Breast epithelium (tissue), 4 donors: ENCODE measurements around the gene FAM174B. TPM values are rescaled to one million over a fixed set of nuclear protein-coding genes. Genes with fewer than 3 reads are reported as not detected.

ENCODE experiments used
- DNase-seq, 2 donors: peaks; one replicate each; pipeline ENCODE4 v3.0.0-alpha.2; 2019; ENCODE audit warnings: low spot score in 2 of 2
- H3K27ac ChIP-seq, 2 donors: fragments of 200-600 bp; sonication (generic) in 1 of 2; one replicate each; pipeline ENCODE4 v1.5.1; 2016 to 2019; ENCODE audit warnings: mild to moderate bottlenecking in 1 of 2
- H3K27me3 ChIP-seq, 2 donors: fragments of 200-600 bp; sonication (generic) in 1 of 2; one replicate each; pipeline versions ENCODE4 v1.5.1 to v1.6.0; 2017 to 2019; ENCODE audit warnings: control low read depth in 1 of 2, mild to moderate bottlenecking in 1 of 2
- H3K36me3 ChIP-seq: fragments of 200-600 bp; one replicate; pipeline ENCODE4 v1.5.1; 2019
- H3K4me1 ChIP-seq, 2 donors: fragments of 200-600 bp; sonication (generic); one replicate each; pipeline ENCODE4 v1.5.1; 2016 to 2019; ENCODE audit warnings: control low read depth in 1 of 2
- H3K4me3 ChIP-seq, 3 donors: fragments of 200-600 bp; sonication (generic); 1 replicate in 2 of 3; 2 replicates in 1 of 3; pipeline ENCODE4 v1.5.1; 2016 to 2019; ENCODE audit warnings: mild to moderate bottlenecking in 3 of 3, moderate library complexity in 2 of 3
- H3K9me3 ChIP-seq, 2 donors: fragments of 200-600 bp; sonication (generic) in 1 of 2; one replicate each; pipeline ENCODE4 v1.5.1; 2016 to 2019; ENCODE audit warnings: control low read depth in 1 of 2
- POLR2A ChIP-seq: fragments of 450-650 bp; IDR thresholded peaks from one replicate; pipeline ENCODE4 v1.6.1; 2016; ENCODE audit warnings: antibody characterized with exemption, mild to moderate bottlenecking, moderate library complexity
- POLR2AphosphoS5 ChIP-seq, 3 donors: sonication (generic); formaldehyde crosslinking; IDR thresholded peaks; one replicate each; pipeline ENCODE4 v1.6.1; 2017; ENCODE audit warnings: antibody characterized with exemption in 3 of 3
- intact Hi-C: fragments of 100-400 bp; cut with DNase I; formaldehyde crosslinking; loops from one replicate; pipeline ENCODE4 v1.15.1; 2023; ENCODE audit warnings: low total_unique reads
- total RNA-seq, 3 donors: library from RNA; depleted of rRNA; stranded (reverse); fragments of >200 nt; gene quantifications; one replicate each; pipeline ENCODE4 v1.1.0, GENCODE V29; 2016
- TF ChIP-seq, protein P1 (sequence below), 3 donors: fragments of 450-650 bp; IDR thresholded peaks; one replicate each; pipeline ENCODE4 v1.5.1; 2016 to 2017; ENCODE audit warnings: antibody characterized with exemption in 3 of 3, mild to moderate bottlenecking in 3 of 3, moderate library complexity in 3 of 3

Gene FAM174B
- total RNA-seq, 3 donors from 2014 or later = 4.3 to 34.7 (median 20.6) TPM

DNA sequence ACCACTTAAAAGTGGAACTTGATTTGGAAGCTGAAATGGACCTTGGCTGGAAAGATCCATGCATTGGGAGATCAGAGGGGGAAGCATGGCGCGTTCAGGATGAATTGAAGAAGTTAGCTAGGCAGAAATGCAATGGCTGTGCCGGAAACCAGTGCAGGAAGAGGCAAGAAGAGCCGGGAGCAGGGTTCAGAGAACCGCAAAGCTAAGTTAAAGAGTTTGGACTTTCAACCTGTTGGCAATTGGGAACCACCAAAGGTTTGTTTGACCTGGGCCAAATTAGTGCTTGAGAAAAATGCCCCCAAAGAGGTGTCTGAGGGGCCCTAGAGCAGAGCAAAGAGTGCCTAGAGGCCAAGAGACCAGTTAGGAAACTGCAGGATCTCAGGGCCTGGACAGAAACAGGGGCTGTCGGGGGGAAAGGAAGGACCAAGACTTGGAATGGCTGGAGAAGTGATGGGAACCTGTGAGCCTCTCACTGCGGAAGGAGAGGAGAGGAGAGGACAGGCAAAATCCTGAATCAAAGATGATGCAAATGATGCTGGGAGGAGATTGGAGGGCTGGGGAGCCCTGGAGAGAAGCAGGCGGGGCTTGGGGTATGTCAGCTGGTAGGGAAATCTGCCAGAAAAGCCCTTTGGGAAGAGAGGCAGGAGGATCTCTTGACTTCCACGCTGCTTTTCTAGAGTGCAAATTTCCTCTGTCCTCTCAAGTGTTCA is 49.3 kb downstream of the FAM174B start:
- intact Hi-C loops = no loop called here
- Histone ChIP-seq H3K36me3 (no peaks in the 10 kb centered on the region), H3K9me3 (no peaks in the 10 kb centered on the region), H3K27me3 (no peaks in the 10 kb centered on the region), H3K4me1 (no peaks in the 10 kb centered on the region), H3K4me3 (no peak overlapping the region), H3K27ac (no peak overlapping the region)
- DNase-seq = no peak
- no peak for TF ChIP-seq POLR2AphosphoS5 (IDR thresholded peaks at IDR 0.05)
- TF ChIP-seq, protein P1, sequence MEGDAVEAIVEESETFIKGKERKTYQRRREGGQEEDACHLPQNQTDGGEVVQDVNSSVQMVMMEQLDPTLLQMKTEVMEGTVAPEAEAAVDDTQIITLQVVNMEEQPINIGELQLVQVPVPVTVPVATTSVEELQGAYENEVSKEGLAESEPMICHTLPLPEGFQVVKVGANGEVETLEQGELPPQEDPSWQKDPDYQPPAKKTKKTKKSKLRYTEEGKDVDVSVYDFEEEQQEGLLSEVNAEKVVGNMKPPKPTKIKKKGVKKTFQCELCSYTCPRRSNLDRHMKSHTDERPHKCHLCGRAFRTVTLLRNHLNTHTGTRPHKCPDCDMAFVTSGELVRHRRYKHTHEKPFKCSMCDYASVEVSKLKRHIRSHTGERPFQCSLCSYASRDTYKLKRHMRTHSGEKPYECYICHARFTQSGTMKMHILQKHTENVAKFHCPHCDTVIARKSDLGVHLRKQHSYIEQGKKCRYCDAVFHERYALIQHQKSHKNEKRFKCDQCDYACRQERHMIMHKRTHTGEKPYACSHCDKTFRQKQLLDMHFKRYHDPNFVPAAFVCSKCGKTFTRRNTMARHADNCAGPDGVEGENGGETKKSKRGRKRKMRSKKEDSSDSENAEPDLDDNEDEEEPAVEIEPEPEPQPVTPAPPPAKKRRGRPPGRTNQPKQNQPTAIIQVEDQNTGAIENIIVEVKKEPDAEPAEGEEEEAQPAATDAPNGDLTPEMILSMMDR (IDR thresholded peaks at IDR 0.05) = no peak
- no peak for TF ChIP-seq POLR2A

DNA sequence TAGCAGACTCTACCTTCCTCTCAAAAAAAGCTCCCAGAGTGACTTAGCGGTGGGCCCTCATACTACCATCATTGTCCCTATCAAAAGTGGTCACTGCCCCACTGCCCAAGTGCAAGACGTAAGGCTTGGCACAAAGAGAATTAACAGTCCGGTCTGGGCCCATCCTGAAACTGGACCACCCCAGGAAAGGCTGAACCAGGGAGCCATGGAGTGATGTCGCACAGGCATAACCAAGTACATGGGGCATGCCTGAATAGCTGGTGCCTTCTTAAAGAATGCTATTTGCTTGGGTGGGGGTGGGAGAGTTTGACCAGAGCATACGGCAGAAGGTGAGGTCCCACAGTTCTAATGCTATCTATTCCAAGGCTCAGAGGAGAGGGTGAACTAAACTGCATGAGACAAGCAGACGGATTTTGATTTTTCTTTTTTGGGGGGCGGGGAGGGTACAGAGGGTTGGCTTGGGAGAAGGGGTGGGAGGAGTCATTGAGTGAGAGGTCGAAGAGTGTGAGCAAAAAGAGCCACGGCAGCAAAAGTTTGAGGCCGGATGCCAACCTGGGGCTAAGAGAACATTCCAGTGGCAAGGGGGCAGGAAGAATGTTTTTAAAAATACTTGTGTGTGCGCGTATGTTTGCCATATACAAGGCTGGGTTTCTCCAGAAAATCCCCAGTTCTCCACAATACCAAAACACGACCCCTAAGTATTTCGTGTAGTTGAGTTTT is 50.2 kb downstream of the FAM174B start:
- Histone ChIP-seq H3K27ac (no peak overlapping the region), H3K4me3 (no peak overlapping the region), H3K36me3 (no peaks in the 10 kb centered on the region), H3K9me3 (no peaks in the 10 kb centered on the region), H3K4me1 (no peaks in the 10 kb centered on the region), H3K27me3 (no peaks in the 10 kb centered on the region)
- TF ChIP-seq POLR2AphosphoS5 (IDR thresholded peaks at IDR 0.05) (no peak), POLR2A (no peak)
- TF ChIP-seq, protein P1 (IDR thresholded peaks at IDR 0.05) = no peak
- intact Hi-C loops = no loop called here
- DNase-seq = peak in 1 of 2 donors; percentile 41

DNA sequence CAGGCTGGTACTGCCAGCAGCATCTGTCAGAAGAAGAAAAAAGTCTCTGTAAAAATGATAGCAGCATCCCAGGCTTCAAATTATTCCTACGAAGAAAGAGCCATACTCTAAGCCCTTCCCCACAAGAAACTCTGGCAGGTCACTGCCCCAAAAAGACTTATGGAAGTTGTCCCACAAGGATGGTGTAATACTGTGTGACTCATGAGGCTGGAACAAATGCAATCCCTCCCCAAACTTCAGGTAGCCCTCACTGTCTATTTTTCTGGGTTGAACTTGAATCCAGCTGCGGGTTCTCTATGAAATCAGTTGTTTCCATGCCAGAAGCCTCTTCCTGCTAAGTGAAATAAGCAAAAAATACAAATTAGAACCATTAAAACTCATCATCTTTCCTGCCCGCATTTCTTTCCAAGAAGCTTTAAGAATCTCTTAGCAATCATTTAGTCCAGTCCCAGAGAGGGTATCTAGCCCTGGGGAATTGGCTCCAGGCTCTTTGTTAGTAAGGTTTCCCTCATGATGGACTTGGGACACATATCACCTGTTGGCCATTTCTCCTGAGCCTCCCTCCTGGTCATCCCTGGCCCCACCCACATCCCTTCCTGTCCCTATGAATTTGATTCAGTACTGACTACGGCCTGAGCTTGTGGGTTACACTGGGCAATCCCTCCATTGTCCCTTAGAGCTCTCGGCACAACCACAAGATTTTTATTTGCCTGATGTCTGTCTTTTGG is 51.7 kb downstream of the FAM174B start:
- H3K27ac ChIP-seq = no peak overlapping the region
- no peaks in the 10 kb centered on the region for H3K9me3 ChIP-seq
- H3K4me3 ChIP-seq = no peak overlapping the region
- H3K27me3 ChIP-seq = no peaks in the 10 kb centered on the region
- no peak for DNase-seq
- intact Hi-C loops = no loop called here
- TF ChIP-seq, protein P1 (IDR thresholded peaks at IDR 0.05) = no peak
- TF ChIP-seq POLR2AphosphoS5 (IDR thresholded peaks at IDR 0.05) (no peak), POLR2A (no peak)
- no peaks in the 10 kb centered on the region for H3K36me3 ChIP-seq
- H3K4me1 ChIP-seq = no peaks in the 10 kb centered on the region

DNA sequence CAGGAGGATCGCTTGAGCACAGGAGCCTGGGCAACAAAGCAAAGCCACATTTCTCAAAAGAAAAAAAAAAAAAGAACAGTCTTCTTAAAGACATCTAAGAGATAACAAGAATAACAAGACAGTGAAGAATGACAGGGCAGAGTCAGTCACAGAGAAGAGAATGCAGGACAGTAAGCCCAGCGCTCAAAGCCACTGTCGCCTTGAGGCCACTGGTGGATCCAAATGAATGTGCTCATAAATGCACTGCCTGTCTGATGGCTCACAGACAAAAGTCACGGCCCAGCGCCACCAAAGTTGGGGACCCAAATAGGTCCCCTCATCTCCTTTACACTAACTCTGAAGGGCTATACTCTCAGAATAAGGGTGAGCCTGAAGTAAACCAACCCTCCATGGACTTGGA is 52.3 kb downstream of the FAM174B start:
- intact Hi-C loops = no loop called here
- DNase-seq = peak in 1 of 2 donors; percentile 25

More for the DNA sequence above, 52.3 kb downstream of the FAM174B start:
- Histone ChIP-seq H3K36me3 (no peaks in the 10 kb centered on the region), H3K4me3 (no peak overlapping the region), H3K27ac (no peak overlapping the region), H3K9me3 (no peaks in the 10 kb centered on the region), H3K27me3 (no peaks in the 10 kb centered on the region), H3K4me1 (no peaks in the 10 kb centered on the region)
- TF ChIP-seq, protein P1 (IDR thresholded peaks at IDR 0.05) = no peak
- TF ChIP-seq POLR2AphosphoS5 (IDR thresholded peaks at IDR 0.05) (no peak), POLR2A (no peak)
